Lower leg skin (tissue), 4 donors: ENCODE data around the gene TMEM132D. TPM values are rescaled to one million over a fixed set of nuclear protein-coding genes. Genes with fewer than 3 reads are reported as not detected.

Experiments used
- DNase-seq, 2 donors: peaks; one replicate each; pipeline ENCODE4 v3.0.0-alpha.2; 2019; ENCODE audit warnings: low spot score in 2 of 2
- H3K4me3 ChIP-seq: fragments of 200-600 bp; sonication (generic); 2 replicates; pipeline ENCODE4 v1.5.1; 2017; ENCODE audit warnings: mild to moderate bottlenecking, low read depth; ENCODE audit not compliant: poor library complexity, severe bottlenecking
- POLR2A ChIP-seq, 2 donors: fragments of 450-650 bp; IDR thresholded peaks; one replicate each; pipeline ENCODE4 v1.6.1; 2016 to 2017; ENCODE audit warnings: antibody characterized with exemption in 2 of 2, mild to moderate bottlenecking in 1 of 2, moderate library complexity in 1 of 2
- WGBS, 2 donors: methylation state at CpG; one replicate each; pipeline ENCODE4 v1.1.5; 2018; 5-methylcytosine and 5-hydroxymethylcytosine counted together
- intact Hi-C: fragments of 100-400 bp; cut with DNase I; formaldehyde crosslinking; loops from one replicate; pipeline ENCODE4 v1.15.0; 2023; ENCODE audit warnings: low total_unique reads
- total RNA-seq, 4 donors: library from RNA; depleted of rRNA; stranded (reverse); fragments of >200 nt; gene quantifications; one replicate each; pipeline ENCODE4 v1.1.0, GENCODE V29; 2016
- TF ChIP-seq, protein P1 (sequence below), 3 donors: fragments of 450-650 bp; IDR thresholded peaks; one replicate each; pipeline ENCODE4 v1.5.1; 2016; ENCODE audit warnings: antibody characterized with exemption in 3 of 3, mild to moderate bottlenecking in 3 of 3, moderate library complexity in 2 of 3

TMEM132D gene
- total RNA-seq, 4 donors from 2014 or later = not detected

- TF ChIP-seq, protein P1, sequence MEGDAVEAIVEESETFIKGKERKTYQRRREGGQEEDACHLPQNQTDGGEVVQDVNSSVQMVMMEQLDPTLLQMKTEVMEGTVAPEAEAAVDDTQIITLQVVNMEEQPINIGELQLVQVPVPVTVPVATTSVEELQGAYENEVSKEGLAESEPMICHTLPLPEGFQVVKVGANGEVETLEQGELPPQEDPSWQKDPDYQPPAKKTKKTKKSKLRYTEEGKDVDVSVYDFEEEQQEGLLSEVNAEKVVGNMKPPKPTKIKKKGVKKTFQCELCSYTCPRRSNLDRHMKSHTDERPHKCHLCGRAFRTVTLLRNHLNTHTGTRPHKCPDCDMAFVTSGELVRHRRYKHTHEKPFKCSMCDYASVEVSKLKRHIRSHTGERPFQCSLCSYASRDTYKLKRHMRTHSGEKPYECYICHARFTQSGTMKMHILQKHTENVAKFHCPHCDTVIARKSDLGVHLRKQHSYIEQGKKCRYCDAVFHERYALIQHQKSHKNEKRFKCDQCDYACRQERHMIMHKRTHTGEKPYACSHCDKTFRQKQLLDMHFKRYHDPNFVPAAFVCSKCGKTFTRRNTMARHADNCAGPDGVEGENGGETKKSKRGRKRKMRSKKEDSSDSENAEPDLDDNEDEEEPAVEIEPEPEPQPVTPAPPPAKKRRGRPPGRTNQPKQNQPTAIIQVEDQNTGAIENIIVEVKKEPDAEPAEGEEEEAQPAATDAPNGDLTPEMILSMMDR (IDR thresholded peaks at IDR 0.05) = no peak
- no peak for TF ChIP-seq POLR2A (IDR thresholded peaks at IDR 0.05)
- intact Hi-C loops = no loop called here
- DNase-seq = no peak
- WGBS, 2 donors = 62 to 64% methylated on average over 6 of the region's 6 CpGs
- H3K4me3 ChIP-seq = no peak overlapping the region
Measured at GRCh38 chr12:129496226-129496625, 407.6 kb downstream of the TMEM132D start.

GRCh38 chr12:129494766-129495165, 409.1 kb downstream of the TMEM132D start:
- H3K4me3 ChIP-seq = no peak overlapping the region
- TF ChIP-seq, protein P1 (IDR thresholded peaks at IDR 0.05) = no peak
- intact Hi-C loops = no loop called here
- DNase-seq = no peak
- 61 to 66% methylated on average over 2 of the region's 2 CpGs for WGBS, 2 donors

GRCh38 chr12:129494260-129494659, 409.6 kb downstream of the TMEM132D start:
- TF ChIP-seq, protein P1 (IDR thresholded peaks at IDR 0.05) = no peak
- TF ChIP-seq POLR2A (IDR thresholded peaks at IDR 0.05) = no peak
- 49 to 52% methylated on average over 2 of the region's 2 CpGs for WGBS, 2 donors
- H3K4me3 ChIP-seq = no peak overlapping the region
- DNase-seq = no peak
- intact Hi-C loops = no loop called here

DNA sequence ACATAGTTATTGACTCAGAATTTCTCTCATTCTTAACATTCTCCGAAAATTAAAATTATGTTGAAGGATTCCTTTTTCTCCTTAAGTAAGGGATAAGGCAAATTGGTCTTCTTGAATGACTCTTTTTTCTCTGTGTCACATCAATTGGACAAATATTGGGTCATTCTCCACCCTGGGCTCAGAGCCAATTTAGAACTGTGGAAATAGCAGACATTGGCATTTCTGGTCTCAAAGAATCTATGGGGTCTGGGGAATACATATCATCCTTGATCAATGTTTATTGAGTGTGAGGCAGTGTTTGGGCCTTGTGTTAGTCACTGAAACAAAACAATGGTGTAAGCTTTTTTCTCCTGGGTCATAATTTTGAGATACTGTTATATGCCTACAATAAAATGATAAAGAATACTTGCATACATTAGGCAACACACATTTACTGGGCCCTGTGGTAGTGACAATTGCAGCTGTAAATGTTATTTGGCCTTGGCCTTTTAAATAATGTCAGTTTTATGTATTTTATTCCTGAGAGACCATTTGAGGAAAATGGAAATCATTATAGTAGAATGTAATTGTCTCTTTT, 414.6 kb downstream of the TMEM132D start:
- H3K4me3 ChIP-seq = no peak overlapping the region
- TF ChIP-seq POLR2A (IDR thresholded peaks at IDR 0.05) = no peak
- TF ChIP-seq, protein P1 (IDR thresholded peaks at IDR 0.05) = no peak
- WGBS, 2 donors = 85 to 88% methylated on average over 1 of the region's 1 CpG
- intact Hi-C loops = no loop called here
- no peak for DNase-seq

GRCh38 chr12:129486931-129487330, 416.9 kb downstream of the TMEM132D start:
- intact Hi-C loops = no loop called here

More at GRCh38 chr12:129486931-129487330, 416.9 kb downstream of the TMEM132D start:
- 81 to 86% methylated on average over 8 of the region's 8 CpGs for WGBS, 2 donors
- no peak for TF ChIP-seq POLR2A (IDR thresholded peaks at IDR 0.05)
- TF ChIP-seq, protein P1 (IDR thresholded peaks at IDR 0.05) = no peak
- no peak overlapping the region for H3K4me3 ChIP-seq
- no peak for DNase-seq
